B cell (primary cell): ENCODE measurements around the gene TOR1A. TPM values are rescaled to one million over a fixed set of nuclear protein-coding genes. Genes with fewer than 3 reads are reported as not detected.

Source experiments
- ATAC-seq: fragments of 200-7000 bp; cut with Tn5 transposase; one replicate; pipeline ENCODE4 v1.10.0; 2021; ENCODE audit warnings: low read depth, mild to moderate bottlenecking, moderate number of reproducible peaks, moderate library complexity
- CTCF ChIA-PET: fragments of 350-600 bp; sonication (Branson Sonifier 250); formaldehyde crosslinking; loops from one replicate; lab custom pipeline; 2021; ENCODE audit warnings: antibody characterized with exemption, inconsistent platforms; lab: Charles Lee
- POLR2A ChIA-PET: fragments of 350-600 bp; sonication (Branson Sonifier 250); formaldehyde crosslinking; loops from one replicate; lab custom pipeline; 2021; ENCODE audit warnings: antibody characterized with exemption; lab: Charles Lee
- DNase-seq: peaks from one replicate; pipeline ENCODE4 v3.0.0; 2013
- H2AFZ ChIP-seq: 2 replicates; pipeline ENCODE4 v1.6.1; 2012; ENCODE audit warnings: mild to moderate bottlenecking, low read depth, low read length; ENCODE audit not compliant: insufficient read depth, poor library complexity, severe bottlenecking
- H3K27ac ChIP-seq, 2 donors: 1 replicate in 1 of 2; 2 replicates in 1 of 2; pipeline ENCODE4 v1.5.1; 2012 to 2013; ENCODE audit warnings: low read length in 2 of 2, mild to moderate bottlenecking in 2 of 2, moderate library complexity in 1 of 2
- H3K27me3 ChIP-seq, 4 experiments: fragments of 200-600 bp in 1 of 4; sonication (generic) in 1 of 4; replicated peaks in 1 of 4; 1 replicate in 2 of 4; 2 replicates in 2 of 4; pipeline versions ENCODE4 v1.6.1 to v1.7.0; 2013 to 2016; ENCODE audit warnings: low read length in 3 of 4, mild to moderate bottlenecking in 2 of 4, mixed read lengths in 1 of 4, moderate library complexity in 1 of 4; ENCODE audit not compliant: insufficient read depth in 4 of 4, control insufficient read depth in 3 of 4; ENCODE audit errors: control extremely low read depth in 1 of 4
- H3K36me3 ChIP-seq, 2 experiments: replicated peaks in 1 of 2; 1 replicate in 1 of 2; 2 replicates in 1 of 2; pipeline versions ENCODE4 v1.6.1 to v1.7.1; 2013; ENCODE audit warnings: low read length in 1 of 2; ENCODE audit not compliant: insufficient read depth in 2 of 2, control insufficient read depth in 1 of 2; ENCODE audit errors: control extremely low read depth in 1 of 2, extremely low read depth in 1 of 2
- H3K4me1 ChIP-seq, 2 donors: fragments of 200-600 bp in 1 of 2; sonication (generic) in 1 of 2; 1 replicate in 1 of 2; 2 replicates in 1 of 2; pipeline versions ENCODE4 v1.5.1 to v1.6.1; 2013 to 2017; ENCODE audit warnings: low read length in 2 of 2; ENCODE audit not compliant: control insufficient read depth in 2 of 2, insufficient read depth in 2 of 2
- H3K4me2 ChIP-seq: replicated peaks from 2 replicates; pipeline ENCODE3; 2012; ENCODE audit warnings: mild to moderate bottlenecking, low read depth, low read length; ENCODE audit not compliant: poor library complexity, severe bottlenecking
- H3K4me3 ChIP-seq, 5 experiments: fragments of 200-600 bp in 1 of 5; sonication (generic) in 1 of 5; 1 replicate in 3 of 5; 2 replicates in 2 of 5; pipeline versions ENCODE4 v1.5.1 to v1.7.0; 2011 to 2016; ENCODE audit warnings: low read length in 4 of 5, mild to moderate bottlenecking in 4 of 5, low read depth in 2 of 5, control low read depth in 1 of 5, moderate library complexity in 1 of 5; ENCODE audit not compliant: insufficient read depth in 1 of 5; ENCODE audit errors: control extremely low read depth in 1 of 5, extremely low read depth in 1 of 5
- H3K79me2 ChIP-seq: fragments of 200-600 bp; sonication (generic); one replicate; pipeline ENCODE4 v1.6.0; 2016; ENCODE audit warnings: low read length; ENCODE audit not compliant: control insufficient read depth, insufficient read depth
- H3K9ac ChIP-seq: fragments of 200-600 bp; sonication (generic); 2 replicates; pipeline ENCODE4 v1.6.1; 2017; ENCODE audit warnings: mild to moderate bottlenecking, low read length, moderate library complexity
- H3K9me3 ChIP-seq, 3 donors: one replicate each; pipeline versions ENCODE4 v1.6.1 to v1.7.1; 2013; ENCODE audit warnings: low read length in 2 of 3; ENCODE audit not compliant: control insufficient read depth in 2 of 3, insufficient read depth in 1 of 3; ENCODE audit errors: control extremely low read depth in 1 of 3
- H4K20me1 ChIP-seq: 2 replicates; pipeline ENCODE4 v1.6.0; 2012; ENCODE audit warnings: mild to moderate bottlenecking, low read length; ENCODE audit not compliant: insufficient read depth, control insufficient read depth, poor library complexity, severe bottlenecking
- H3K27ac Mint-ChIP-seq: one replicate; pipeline ENCODE4 v1.8.0; 2021; ENCODE audit warnings: mixed read lengths
- H3K27me3 Mint-ChIP-seq: one replicate; pipeline ENCODE4 v1.8.0; 2021; ENCODE audit warnings: mixed read lengths
- H3K4me1 Mint-ChIP-seq: one replicate; pipeline ENCODE4 v1.8.0; 2021; ENCODE audit warnings: mixed read lengths
- H3K4me3 Mint-ChIP-seq: one replicate; pipeline ENCODE4 v1.8.0; 2021; ENCODE audit warnings: mixed read lengths
- H3K9me3 Mint-ChIP-seq: one replicate; pipeline ENCODE4 v1.8.0; 2022; ENCODE audit warnings: mixed read lengths; ENCODE audit not compliant: insufficient read depth
- CTCF ChIP-seq: fragments of 200-600 bp; IDR thresholded peaks from one replicate; pipeline ENCODE4 v1.8.0; 2022; ENCODE audit warnings: antibody characterized with exemption, mild to moderate bottlenecking
- EZH2 ChIP-seq: IDR thresholded peaks from 2 replicates; pipeline ENCODE4 v1.6.1; 2012; ENCODE audit warnings: borderline replicate concordance, low read depth, mild to moderate bottlenecking, moderate library complexity, low read length; ENCODE audit not compliant: insufficient read depth, poor library complexity, severe bottlenecking
- WGBS: methylation state at CpG from one replicate; pipeline ENCODE4 v1.1.5; 2013; ENCODE audit warnings: missing lambda C conversion rate; ENCODE audit not compliant: insufficient coverage; 5-methylcytosine and 5-hydroxymethylcytosine counted together
- intact Hi-C: fragments of 100-400 bp; cut with micrococcal nuclease; formaldehyde crosslinking; loops from one replicate; pipeline ENCODE4 v1.10.0; 2022
- polyA plus RNA-seq: library from polyadenylated mRNA; depleted of rRNA; stranded (reverse); fragments of >200 nt; gene quantifications from 2 replicates; pipeline ENCODE4 v1.2.3, GENCODE V29; 2012
- total RNA-seq, 2 donors: library from RNA; stranded (reverse); fragments of 120-200 nt in 1 of 2; gene quantifications; 1 replicate in 1 of 2; 2 replicates in 1 of 2; pipeline versions ENCODE4 v1.2.3 to v1.2.4, GENCODE V29; 2013 to 2022

Gene TOR1A
- total and polyA plus RNA-seq, 2 donors (not counting 1 experiment from before 2014, with no cell fraction given): 28.6 to 30.3 TPM

- whole genome bisulfite sequencing: 99% methylated on average over 9 of the region's 11 CpGs
- no peak for DNase-seq
- H3K79me2 ChIP-seq: peaks cover 3% of the 10 kb centered on the region
- H3K4me1 Mint-ChIP-seq: no peaks in the 10 kb centered on the region
- H3K9ac ChIP-seq: no peak overlapping the region
- H4K20me1 ChIP-seq: no peaks in the 10 kb centered on the region
- intact Hi-C loops: no loop called here
- H3K4me3 ChIP-seq: no peak overlapping the region
- peaks cover 3 to 70% of the 10 kb centered on the region in 2 experiments for H3K36me3 ChIP-seq
- CTCF ChIA-PET: no interaction called here
- H3K27ac ChIP-seq: no peak overlapping the region
- no peaks in the 10 kb centered on the region for H3K4me1 ChIP-seq
- no peak for ATAC-seq
- no peak overlapping the region for H2AFZ ChIP-seq
- no peaks in the 10 kb centered on the region for H3K9me3 Mint-ChIP-seq
- H3K4me3 Mint-ChIP-seq: no peak overlapping the region
- H3K9me3 ChIP-seq: no peaks in the 10 kb centered on the region
- H3K4me2 ChIP-seq: no peak overlapping the region
- POLR2A ChIA-PET: no interaction called here
- TF ChIP-seq EZH2 (no peak), CTCF (no peak)
- no peaks in the 10 kb centered on the region for H3K27me3 Mint-ChIP-seq
- no peaks in the 10 kb centered on the region for H3K27me3 ChIP-seq
- no peak overlapping the region for H3K27ac Mint-ChIP-seq
These were observed 34.4 kb upstream of the TOR1A start for GRCh38 chr9:129858167-129858962.

- Mint-ChIP-seq H3K9me3 (no peaks in the 10 kb centered on the region), H3K27me3 (no peaks in the 10 kb centered on the region), H3K4me3 (no peak overlapping the region), H3K4me1 (no peaks in the 10 kb centered on the region), H3K27ac (no peak overlapping the region)
- no peak overlapping the region for H2AFZ ChIP-seq
- H3K4me1 ChIP-seq: no peaks in the 10 kb centered on the region
- H3K4me2 ChIP-seq: no peak overlapping the region
- ChIA-PET POLR2A (no interaction called here), CTCF (no interaction called here)
- no peaks in the 10 kb centered on the region for H3K9me3 ChIP-seq
- no peaks in the 10 kb centered on the region for H4K20me1 ChIP-seq
- intact Hi-C loops: no loop called here
- H3K4me3 ChIP-seq: no peak overlapping the region
- H3K36me3 ChIP-seq: peaks cover 3 to 76% of the 10 kb centered on the region in 2 experiments
- peaks cover 4% of the 10 kb centered on the region for H3K79me2 ChIP-seq
- H3K27me3 ChIP-seq: no peaks in the 10 kb centered on the region
- H3K27ac ChIP-seq: no peak overlapping the region
- DNase-seq (no peak), ATAC-seq (no peak)
- WGBS: 96% methylated on average over 5 of the region's 7 CpGs
- H3K9ac ChIP-seq: no peak overlapping the region
- TF ChIP-seq EZH2: no peak
- TF ChIP-seq CTCF: no peak
These were observed 33.3 kb upstream of the TOR1A start for GRCh38 chr9:129857207-129857606.
